ENCODE results near the gene DESI1. TPM values are rescaled to one million over a fixed set of nuclear protein-coding genes. Genes with fewer than 3 reads are reported as not detected.

Gene DESI1
- total and polyA plus RNA-seq, 2 of the 13 experiments (the other 11 are each of a cell fraction or from before 2014, with no cell fraction given), result 21.6 to 29.2 TPM

DNA sequence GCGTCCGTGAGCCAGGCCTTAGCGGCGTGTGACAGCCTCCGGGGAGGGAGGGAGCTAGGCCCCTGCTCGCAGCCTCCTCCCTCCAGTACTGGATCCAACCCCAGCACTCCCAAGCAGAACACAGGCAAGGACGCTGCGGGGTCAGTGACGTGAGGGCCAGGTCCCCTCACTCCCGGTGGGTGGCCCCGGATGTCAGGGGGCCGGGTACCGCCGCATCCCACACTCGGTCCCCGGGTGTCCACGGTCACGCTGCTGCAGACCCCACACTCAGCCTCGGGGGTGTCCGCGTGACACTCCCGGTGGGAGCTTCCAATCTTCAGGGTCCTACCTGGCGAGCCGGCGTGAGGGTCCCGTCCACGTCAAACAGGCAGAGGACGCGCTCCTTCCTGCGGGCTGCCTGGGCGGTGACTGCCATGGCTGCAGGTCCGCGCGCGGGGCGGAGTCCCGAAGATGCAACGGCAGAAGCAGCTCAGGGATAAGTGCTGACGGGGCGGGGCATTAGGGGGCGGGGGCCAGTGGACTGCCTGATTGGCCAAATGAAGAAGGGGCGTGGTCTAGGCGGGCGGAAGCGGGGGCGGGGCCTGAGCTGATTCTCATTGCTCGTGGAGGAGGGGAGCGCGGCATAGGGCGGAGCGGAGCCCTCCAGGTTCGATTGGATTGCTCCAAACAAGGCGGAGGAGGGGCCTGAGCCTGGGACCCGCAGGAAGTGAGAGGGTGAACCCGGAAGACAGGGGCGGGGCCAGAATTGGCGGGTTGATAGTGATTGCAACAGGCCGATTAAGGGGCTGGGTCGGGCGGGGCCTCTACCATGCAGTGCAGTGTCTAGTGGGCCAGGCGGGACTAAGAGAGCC, 31.2 kb downstream of the DESI1 start, which contains the start of gene PMM1 (continued):
- TF ChIP-seq ZNF446 (CRISPR knock-in tag; IDR thresholded peaks at IDR 0.05), result 0 out of 2 replicates have a peak, but pooled peaks have one; percentile 75
- no peak for TF ChIP-seq SNRNP70 (IDR thresholded peaks at IDR 0.05; ENCODE audit: low read depth, low read length)
- TF ChIP-seq, protein P1, sequence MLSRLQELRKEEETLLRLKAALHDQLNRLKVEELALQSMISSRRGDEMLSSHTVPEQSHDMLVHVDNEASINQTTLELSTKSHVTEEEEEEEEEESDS (CRISPR knock-in tag; IDR thresholded peaks at IDR 0.05; ENCODE audit: borderline replicate concordance), result no peak
- no peak for TF ChIP-seq ZKSCAN1 (IDR thresholded peaks at IDR 0.05; ENCODE audit: low read length)
- TF ChIP-seq KAT2B (IDR thresholded peaks at IDR 0.05; ENCODE audit: borderline replicate concordance, low read depth, low read length), result no peak
- TF ChIP-seq NR3C1 (CRISPR knock-in tag; IDR thresholded peaks at IDR 0.05), result no peak
- no peak for TF ChIP-seq HDAC2 (CRISPR knock-in tag; IDR thresholded peaks at IDR 0.05)
- TF ChIP-seq SATB2 (CRISPR knock-in tag; IDR thresholded peaks at IDR 0.05), result no peak
- no peak for TF ChIP-seq ZBTB42 (CRISPR knock-in tag; IDR thresholded peaks at IDR 0.05)
- TF ChIP-seq ZNF567 (CRISPR knock-in tag; IDR thresholded peaks at IDR 0.05; ENCODE audit: borderline replicate concordance), result peak; percentile 87; the same call in 1 of the 2 replicates
- TF ChIP-seq BRD4 (CRISPR knock-in tag; IDR thresholded peaks at IDR 0.05), result no peak
- no peak for TF ChIP-seq ZSCAN30 (CRISPR knock-in tag; IDR thresholded peaks at IDR 0.05)
- TF ChIP-seq, protein P2, sequence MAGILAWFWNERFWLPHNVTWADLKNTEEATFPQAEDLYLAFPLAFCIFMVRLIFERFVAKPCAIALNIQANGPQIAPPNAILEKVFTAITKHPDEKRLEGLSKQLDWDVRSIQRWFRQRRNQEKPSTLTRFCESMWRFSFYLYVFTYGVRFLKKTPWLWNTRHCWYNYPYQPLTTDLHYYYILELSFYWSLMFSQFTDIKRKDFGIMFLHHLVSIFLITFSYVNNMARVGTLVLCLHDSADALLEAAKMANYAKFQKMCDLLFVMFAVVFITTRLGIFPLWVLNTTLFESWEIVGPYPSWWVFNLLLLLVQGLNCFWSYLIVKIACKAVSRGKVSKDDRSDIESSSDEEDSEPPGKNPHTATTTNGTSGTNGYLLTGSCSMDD (CRISPR knock-in tag; IDR thresholded peaks at IDR 0.05), result no peak
- 0 out of 2 replicates have a peak, but pooled peaks have one; percentile 71 for TF ChIP-seq GZF1 (CRISPR knock-in tag; IDR thresholded peaks at IDR 0.05)
- TF ChIP-seq, protein P3, sequence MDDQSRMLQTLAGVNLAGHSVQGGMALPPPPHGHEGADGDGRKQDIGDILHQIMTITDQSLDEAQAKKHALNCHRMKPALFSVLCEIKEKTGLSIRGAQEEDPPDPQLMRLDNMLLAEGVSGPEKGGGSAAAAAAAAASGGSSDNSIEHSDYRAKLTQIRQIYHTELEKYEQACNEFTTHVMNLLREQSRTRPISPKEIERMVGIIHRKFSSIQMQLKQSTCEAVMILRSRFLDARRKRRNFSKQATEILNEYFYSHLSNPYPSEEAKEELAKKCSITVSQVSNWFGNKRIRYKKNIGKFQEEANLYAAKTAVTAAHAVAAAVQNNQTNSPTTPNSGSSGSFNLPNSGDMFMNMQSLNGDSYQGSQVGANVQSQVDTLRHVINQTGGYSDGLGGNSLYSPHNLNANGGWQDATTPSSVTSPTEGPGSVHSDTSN (CRISPR knock-in tag; IDR thresholded peaks at IDR 0.05; ENCODE audit: borderline replicate concordance), result no peak
- peak; percentile 52 for TF ChIP-seq ZMYM4 (CRISPR knock-in tag; IDR thresholded peaks at IDR 0.05)
- TF ChIP-seq ZSCAN21 (CRISPR knock-in tag; IDR thresholded peaks at IDR 0.05; ENCODE audit: borderline replicate concordance), result no peak; the same call in 1 of the 2 replicates
- TF ChIP-seq RAD51 (IDR thresholded peaks at IDR 0.05; ENCODE audit: borderline replicate concordance), result no peak
- TF ChIP-seq, protein P4, sequence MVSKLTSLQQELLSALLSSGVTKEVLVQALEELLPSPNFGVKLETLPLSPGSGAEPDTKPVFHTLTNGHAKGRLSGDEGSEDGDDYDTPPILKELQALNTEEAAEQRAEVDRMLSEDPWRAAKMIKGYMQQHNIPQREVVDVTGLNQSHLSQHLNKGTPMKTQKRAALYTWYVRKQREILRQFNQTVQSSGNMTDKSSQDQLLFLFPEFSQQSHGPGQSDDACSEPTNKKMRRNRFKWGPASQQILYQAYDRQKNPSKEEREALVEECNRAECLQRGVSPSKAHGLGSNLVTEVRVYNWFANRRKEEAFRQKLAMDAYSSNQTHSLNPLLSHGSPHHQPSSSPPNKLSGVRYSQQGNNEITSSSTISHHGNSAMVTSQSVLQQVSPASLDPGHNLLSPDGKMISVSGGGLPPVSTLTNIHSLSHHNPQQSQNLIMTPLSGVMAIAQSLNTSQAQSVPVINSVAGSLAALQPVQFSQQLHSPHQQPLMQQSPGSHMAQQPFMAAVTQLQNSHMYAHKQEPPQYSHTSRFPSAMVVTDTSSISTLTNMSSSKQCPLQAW (CRISPR knock-in tag; IDR thresholded peaks at IDR 0.05), result 0 out of 2 replicates have a peak, but pooled peaks have one; percentile 12
- TF ChIP-seq, protein P5, sequence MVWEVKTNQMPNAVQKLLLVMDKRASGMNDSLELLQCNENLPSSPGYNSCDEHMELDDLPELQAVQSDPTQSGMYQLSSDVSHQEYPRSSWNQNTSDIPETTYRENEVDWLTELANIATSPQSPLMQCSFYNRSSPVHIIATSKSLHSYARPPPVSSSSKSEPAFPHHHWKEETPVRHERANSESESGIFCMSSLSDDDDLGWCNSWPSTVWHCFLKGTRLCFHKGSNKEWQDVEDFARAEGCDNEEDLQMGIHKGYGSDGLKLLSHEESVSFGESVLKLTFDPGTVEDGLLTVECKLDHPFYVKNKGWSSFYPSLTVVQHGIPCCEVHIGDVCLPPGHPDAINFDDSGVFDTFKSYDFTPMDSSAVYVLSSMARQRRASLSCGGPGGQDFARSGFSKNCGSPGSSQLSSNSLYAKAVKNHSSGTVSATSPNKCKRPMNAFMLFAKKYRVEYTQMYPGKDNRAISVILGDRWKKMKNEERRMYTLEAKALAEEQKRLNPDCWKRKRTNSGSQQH (CRISPR knock-in tag; IDR thresholded peaks at IDR 0.05; ENCODE audit: low read depth), result no peak
- TF ChIP-seq MEIS2 (CRISPR knock-in tag; IDR thresholded peaks at IDR 0.05), result no peak
- no peak for TF ChIP-seq HOXA9 (CRISPR knock-in tag; IDR thresholded peaks at IDR 0.05; ENCODE audit: borderline replicate concordance)
- TF ChIP-seq, protein P6, sequence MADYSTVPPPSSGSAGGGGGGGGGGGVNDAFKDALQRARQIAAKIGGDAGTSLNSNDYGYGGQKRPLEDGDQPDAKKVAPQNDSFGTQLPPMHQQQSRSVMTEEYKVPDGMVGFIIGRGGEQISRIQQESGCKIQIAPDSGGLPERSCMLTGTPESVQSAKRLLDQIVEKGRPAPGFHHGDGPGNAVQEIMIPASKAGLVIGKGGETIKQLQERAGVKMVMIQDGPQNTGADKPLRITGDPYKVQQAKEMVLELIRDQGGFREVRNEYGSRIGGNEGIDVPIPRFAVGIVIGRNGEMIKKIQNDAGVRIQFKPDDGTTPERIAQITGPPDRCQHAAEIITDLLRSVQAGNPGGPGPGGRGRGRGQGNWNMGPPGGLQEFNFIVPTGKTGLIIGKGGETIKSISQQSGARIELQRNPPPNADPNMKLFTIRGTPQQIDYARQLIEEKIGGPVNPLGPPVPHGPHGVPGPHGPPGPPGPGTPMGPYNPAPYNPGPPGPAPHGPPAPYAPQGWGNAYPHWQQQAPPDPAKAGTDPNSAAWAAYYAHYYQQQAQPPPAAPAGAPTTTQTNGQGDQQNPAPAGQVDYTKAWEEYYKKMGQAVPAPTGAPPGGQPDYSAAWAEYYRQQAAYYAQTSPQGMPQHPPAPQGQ (CRISPR knock-in tag; IDR thresholded peaks at IDR 0.05; ENCODE audit: borderline replicate concordance), result no peak

Measured in HepG2 (cell line).